Activated CD4-positive, alpha-beta T cell treated with anti-CD3 and anti-CD28 coated beads, Interleukin-2, Interleukin-4, amounts not matched to agents 100 ng/mL and 50 ng/mL, durations not matched to agents 16 hours and 8 hours (primary cell): ENCODE data around the gene APOL3.
A peak's percentile ranks its signal among the peaks of the same experiment; 100 is the strongest.
"Not testable (repeated sequence)": the region's sequence is repeated elsewhere in the genome, so short reads cannot be mapped to it uniquely, and the experiment has no call there.

Experiments
- DNase-seq: peaks from one replicate; pipeline ENCODE4 v3.0.0-alpha.2; 2020; ENCODE audit warnings: low spot score

APOL3 gene, protein sequence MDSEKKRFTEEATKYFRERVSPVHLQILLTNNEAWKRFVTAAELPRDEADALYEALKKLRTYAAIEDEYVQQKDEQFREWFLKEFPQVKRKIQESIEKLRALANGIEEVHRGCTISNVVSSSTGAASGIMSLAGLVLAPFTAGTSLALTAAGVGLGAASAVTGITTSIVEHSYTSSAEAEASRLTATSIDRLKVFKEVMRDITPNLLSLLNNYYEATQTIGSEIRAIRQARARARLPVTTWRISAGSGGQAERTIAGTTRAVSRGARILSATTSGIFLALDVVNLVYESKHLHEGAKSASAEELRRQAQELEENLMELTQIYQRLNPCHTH

DNA sequence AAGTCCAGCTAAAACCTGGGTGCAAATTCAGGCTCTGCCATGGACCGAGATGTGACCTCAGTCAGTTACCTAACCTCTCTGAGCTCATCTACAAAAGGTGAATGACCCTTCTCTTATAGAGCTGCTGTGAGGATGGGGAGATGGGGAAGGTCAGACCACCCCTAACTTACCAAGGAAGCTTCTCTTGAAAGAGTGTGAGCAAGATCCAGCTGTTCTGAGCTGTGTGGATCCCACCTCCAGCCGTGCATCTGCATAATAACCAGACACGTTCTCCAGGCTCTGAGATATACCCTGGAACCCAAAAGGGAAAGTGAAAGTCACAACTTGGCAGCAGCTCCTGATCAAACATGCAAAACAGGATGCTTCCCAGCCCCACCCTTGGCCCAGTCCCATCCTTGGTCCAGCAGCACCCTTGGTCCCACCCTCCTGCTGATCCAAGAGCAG, at the start of gene APOL3:
Gene APOL3, minus strand, starts transcription at position 257 of the 444 bp plus-strand sequence. CDS start 11,700 bp downstream, outside the sequence.
- peak; percentile 67 for DNase-seq

DNA sequence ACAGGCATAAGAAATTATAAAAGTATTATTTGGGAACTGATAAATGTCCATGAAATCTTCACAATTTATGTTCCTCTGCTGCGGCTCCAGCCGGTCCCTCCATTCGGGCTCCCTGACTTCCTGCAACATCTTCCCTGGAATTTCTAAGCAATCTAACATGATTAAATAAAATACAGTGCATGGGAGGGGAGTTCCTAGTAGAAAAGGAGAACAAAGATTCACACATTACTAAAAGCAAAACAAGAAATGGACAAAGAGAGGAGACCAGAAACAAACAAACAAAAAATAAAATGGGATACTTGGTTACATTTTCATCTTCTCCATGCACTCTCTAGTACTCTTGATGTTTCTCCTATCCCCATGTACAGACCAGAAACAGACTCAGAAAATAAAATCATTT, 49.7 kb upstream of the APOL3 start:
- DNase-seq: no peak

DNA sequence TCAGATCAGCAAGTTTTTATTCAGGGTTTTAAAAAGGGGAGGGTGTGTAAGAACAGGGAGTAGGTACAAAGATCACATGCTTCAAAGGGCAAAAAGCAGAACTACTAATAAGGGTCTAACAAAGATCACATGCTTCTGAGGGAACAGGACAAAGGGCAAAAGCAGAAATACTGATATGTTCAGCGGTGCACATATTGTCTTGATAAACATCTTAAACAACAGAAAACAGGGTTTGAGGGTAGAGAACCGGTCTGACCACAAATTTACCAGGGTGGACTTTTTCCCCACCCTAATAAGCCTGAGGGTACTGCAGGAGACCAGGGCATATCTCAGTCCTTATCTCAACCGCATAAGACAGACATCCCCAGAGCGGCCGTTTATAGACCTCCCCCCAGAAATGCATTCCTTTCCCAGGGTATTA, 48.9 kb upstream of the APOL3 start:
- DNase-seq: not testable (repeated sequence)

DNA sequence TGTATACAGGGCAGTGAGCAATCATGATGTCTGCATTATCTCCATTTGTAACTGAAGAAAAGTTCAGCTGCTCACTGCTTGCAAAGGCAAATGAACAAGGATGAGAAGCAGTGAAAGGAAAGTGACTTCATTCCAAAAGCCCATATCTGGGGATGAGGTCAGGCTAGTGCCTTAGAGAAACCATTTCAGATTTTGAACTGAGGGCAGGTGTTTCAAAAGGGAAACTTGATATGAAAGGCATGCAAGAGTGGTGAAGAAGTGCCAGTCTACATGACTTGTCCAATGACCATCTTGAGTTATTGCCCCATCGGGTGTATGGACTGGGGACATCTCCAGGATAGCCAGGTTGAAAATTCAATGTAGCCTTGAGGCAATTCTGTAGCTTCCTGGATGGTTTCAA, 48.4 kb upstream of the APOL3 start:
- no peak for DNase-seq

DNA sequence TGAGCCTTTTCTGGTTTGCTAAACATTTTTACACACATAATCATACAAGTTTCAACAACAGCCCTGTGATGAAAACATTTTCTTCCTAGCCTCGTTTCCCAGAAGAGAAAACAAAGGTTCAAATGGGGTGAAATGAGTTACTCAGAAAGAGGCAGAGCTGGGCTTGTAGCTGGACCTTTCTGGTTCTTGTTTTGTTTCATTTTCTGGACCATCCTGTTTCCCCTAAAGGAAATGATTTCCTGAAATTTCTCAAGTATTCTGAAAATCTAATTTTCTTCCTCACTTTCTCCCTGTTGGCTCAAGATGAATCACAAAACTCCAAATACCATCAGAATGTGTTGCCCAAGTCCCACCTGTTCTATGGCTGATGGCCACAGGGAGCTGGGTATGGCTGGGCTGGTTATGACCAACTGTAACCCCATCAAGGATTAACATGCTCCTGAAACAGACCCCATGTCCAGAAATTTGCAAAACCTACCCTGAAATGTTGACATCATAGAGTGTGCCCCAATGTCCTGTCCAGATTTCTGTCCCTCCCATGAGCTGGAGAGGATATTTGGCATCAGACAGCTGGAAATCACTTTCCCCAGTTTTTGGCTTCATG, 47.7 kb upstream of the APOL3 start:
- DNase-seq: no peak

DNA sequence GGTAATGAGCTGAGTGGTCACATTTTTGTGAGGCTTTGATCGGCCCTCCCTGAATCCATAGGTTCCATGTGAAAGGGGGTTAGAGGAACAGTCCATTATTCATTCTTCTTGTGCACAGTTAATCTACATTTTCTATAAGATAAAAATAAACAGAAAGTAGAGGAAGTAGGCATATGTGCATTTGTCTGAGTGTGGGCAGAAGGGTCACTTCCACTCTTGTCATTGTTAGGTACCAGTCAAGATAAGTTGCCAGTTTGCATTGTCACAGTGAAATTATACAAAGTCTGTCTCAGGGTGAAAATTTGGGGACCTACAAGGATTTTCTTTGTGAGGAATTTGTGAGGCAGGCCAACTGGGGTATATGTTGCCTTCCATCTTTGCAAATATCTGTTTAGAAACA, 45.7 kb upstream of the APOL3 start:
- DNase-seq: no peak

DNA sequence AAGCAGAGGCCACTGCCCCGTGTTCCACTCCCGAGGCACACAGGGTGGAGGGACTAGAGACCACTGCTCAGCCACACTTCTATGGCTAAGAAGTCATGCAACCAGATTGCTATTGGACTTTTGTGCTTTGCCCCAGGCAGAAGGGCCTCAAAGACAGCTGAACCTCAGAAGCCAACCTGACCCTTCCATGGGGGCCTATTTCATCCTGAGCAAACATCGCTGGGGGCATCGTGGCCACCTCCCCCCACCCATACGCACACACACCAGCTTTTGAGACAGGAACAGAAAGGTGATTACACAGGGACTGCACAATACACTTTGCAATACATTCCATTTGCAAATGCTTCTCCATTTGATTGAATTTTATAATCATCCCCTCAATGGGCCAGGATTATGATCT, 45.0 kb upstream of the APOL3 start:
- DNase-seq: not testable (repeated sequence)

DNA sequence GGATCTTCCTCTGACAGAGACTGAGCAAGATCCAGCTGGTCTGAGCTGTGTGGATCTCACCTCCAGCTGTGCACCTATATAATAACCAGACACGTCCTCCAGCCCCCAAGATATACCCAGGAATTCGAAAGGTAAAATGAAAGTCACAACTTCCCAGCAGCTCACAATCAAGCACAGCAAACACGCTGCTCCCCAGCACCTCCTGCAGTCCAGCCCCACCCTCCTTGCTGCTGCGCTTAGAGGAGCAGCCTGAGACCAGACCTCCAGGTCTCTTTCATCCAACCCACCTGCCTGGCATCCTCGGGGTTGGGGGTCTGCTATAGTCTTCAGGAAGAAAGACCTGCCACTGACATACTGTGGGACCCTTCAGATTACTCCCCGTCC, 44.1 kb upstream of the APOL3 start:
- DNase-seq: no peak

DNA sequence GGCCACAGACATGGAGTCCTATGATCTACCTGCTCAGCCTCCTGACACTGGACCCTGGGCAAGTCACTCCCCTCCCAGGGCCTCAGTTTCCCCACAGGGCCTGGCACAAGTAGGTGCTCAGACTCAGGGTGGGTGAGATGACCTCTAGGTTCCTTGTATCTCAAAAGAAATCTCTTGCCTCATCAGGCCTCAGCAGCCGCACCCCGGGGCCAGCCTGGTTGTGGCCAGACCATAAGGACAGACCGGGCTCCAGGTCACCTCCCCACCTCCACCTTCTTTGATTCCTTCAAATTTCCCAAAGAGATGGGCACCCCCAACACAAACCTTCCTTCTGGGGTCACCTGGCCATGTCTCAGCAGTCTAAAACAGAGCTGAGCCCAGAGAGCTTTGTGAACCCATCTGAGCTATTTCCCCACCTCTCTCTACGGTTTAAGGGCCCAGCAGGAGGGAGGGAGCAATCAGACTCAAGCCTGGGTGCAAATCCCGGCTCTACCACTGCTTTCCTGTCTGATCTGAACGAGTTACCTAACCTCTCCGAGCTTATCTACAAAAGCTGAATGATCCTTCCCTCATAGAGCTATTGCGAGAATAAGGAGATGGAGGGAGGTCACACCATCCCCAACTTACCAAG, 43.6 kb upstream of the APOL3 start:
- DNase-seq: no peak

DNA sequence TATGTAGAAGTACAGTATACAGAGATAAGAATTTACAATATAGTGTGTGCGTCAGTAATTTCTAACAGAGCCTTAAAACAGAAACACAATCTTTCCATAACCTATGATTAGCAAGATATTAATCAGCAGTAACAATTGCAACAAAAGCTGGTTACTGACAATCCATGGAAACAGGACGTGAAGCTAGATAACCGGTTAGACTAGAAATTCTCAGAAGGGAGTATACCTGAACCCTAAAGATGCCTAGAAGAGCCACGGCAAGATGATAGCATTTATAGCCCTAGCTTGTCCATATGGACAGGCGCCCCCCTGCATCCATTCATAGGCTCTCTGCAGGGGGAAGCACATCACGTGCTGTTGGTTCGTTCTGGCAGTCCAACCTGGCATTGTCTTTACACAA, 42.9 kb upstream of the APOL3 start:
- DNase-seq: not testable (repeated sequence)

DNA sequence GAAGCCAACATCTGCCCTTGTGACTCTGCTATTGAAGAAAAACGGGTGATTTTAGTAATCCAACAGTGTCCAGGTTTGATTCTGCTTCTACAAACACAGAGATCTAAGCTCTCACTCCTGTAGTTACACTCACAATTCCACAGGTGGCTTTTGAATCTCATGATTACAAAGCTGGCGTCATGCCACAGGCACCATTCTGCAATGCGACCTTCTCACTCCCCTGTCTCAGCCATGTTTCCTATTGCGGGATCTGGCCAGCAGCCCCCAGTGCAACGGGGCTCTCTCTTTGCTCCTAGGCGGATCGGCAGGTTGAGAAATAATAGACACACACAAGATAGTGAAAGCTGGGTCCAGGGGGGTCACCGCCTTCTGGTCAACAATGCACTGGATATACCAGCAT, 42.4 kb upstream of the APOL3 start:
- DNase-seq: not testable (repeated sequence)

DNA sequence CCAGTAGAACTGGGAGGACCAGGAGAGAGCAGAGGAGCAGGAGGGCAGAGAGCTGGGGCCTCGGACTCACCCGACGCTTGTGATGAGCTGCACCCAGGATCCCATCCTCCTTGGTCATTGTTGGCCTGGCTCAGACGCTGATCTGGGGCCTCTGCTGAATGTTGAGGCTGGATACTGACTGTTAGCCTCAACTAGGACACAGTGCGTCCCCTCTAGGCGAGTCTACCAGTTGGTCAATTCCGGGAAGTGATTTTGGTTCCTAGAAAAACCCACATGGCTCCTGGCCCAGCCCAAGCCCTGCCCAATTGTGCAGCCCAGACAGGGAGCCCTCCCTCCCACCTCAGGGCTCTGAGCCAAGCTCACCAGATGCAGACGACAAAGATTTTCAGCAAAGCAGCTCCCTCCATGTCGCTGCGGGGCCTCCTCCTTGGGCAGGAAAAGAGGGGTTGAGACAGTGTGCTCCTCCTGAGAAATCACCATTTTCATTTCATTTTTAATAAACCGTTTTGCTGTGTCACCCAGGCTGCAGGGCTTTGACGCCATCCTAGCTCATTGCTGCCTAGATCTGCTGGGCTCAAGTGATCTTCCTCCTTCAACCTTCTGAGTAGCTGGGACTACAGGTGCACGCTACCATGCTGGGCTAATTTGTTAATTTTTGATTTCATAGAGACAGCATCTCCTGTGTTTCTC, 41.2 kb upstream of the APOL3 start, which contains the start of gene APOL4:
Gene APOL4, minus strand, starts transcription at position 180 of the 690 bp plus-strand sequence. Its CDS starts 75 bp downstream, at position 105.
- no peak for DNase-seq

DNA sequence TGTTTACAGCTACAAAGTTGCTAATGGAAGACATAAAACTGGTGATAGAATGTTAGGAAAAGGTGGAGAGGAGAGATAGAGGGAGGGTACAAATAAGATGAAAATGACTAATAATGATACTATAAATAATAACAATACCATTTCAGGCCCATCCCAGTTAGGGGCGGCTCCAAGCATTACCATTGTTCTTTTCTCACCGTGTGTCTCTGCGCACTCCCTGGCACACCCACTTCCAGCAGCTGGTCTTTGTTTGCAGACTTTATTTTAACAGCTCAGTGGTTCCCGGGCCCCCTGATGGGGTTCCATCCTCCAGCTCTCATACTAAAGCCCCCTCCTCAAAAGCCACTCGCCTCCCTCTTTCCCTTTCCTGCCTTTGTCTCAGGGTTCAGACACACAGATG, 40.5 kb upstream of the APOL3 start:
- not testable (repeated sequence) for DNase-seq

DNA sequence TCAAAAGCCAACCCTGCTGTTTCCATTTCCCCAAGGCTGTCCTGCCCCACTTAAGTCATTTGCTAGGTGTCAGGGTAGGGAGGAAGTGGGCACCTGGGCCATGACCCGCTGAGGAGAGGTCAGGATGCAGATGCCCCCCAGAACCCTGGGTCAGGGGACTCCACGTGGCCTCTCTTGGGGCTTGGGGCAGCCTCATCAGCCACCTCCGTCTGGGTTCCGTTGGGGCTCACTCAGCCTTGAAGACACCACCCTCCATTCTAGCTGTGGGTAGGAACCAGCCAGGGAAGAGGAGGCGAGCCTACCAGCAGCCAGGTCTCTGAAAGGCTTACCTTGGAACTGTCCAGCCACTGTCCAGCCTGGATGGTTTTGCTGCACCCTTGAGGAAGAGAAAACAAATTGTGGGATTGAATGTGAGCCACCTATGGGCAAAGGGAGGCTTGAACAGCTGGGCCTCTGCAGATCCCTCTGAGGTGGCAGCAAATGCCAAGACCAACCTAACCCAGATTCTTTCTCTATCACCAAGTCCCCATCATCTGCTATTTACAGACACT, 38.5 kb upstream of the APOL3 start:
- no peak for DNase-seq

DNA sequence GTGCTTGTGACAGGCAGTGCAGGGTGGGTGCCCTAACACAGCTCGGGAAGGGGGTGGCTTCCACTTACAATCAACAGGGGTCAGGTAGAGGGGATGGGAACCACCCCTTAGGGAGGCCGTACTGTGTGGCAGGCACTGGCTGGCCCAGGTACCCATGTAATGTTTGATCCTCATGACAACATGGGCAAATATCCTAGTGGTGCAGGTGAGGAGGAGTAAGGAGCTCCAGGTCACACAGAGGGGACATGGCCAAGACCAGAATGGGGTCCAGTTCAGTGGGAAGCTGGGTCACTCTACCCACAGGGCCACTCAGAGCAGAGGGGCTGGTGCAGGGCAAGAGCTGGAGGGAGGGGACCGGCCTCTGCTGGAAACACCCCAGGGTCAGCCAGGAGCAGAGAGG, 38.0 kb upstream of the APOL3 start:
- no peak for DNase-seq

DNA sequence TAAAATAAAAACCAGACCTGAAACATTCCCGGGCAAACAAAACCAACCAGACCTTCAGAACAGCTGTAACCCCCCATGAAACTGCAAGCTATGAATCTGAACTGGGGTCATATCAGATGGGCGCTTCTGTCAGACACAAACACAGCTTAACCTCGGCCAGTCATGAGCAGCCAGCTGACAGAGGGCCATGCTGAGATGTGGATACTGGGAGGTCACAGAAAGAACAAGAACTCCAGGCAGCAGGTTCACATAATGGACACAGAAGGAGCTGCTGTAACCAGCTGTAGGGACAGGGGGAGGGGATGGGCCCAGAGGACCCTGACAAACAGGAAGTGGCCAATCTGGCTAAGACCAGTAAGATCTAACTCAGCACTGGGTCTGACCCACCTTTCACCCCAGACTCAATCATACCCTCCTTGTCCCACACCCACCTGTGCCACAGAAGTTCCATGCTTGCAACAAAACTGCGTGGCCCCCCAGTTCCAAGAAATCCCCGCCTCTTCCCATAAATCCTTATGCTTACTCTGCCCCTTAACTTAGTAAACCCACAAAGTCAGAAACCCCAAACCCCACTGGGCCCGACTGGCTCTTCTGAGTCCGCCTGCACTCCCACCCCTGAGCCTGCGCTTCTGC, 37.1 kb upstream of the APOL3 start:
- DNase-seq: no peak

DNA sequence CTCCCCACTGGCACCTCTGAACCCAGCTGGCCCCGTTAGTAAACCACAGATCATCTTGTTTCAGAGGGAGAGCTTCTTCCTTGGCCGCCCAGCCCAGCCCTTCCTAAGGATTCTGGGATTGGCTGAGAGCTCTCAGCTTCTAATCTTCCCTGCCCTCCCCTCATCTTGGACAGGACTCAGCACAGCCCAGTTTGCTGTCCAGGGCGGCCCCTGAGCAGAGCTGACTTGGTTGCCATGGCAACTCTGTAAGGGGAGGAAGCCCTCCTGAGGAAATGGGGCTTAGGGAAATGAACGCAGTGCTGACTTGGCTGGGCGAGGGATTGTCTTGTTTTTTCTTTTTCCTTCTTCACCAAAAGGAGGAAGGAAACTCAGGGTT, 36.5 kb upstream of the APOL3 start:
- DNase-seq: no peak

DNA sequence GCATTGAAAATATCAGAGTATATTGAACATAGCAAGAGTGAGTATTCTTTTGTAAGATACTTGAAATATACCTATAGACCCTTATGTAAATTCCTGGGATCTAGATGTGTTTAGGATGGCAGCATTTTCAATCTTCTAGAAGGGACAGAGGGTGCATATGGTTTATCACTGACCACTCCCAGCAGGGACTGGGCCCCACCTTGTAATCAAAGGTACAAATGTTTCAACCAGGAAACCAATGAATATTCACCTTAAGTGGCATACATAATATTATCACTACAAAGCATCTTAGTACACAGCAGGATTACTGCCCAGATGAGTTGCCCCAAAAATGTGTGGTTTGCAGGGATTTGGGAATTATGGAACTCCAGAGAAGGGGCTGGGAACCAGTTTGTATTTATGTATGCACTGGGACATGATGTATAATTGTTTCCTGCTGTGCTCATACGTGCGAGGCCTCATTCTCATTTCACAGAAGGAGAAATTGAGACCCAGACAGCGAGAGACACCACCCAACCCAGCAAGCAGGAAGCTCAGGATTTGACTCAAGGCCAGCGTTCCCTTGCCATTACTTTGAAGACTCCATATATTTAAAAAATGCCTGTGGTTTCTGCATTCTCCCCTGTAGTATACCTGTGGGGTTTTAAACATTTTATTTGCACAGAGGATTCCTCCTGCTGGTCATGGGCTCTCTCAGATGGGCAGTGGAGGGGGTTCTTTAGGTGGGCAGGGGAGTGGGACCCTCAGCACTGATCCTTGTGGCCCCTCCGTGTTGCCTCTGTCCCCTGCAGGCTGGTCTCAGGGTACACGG, 35.9 kb upstream of the APOL3 start:
- no peak for DNase-seq

DNA sequence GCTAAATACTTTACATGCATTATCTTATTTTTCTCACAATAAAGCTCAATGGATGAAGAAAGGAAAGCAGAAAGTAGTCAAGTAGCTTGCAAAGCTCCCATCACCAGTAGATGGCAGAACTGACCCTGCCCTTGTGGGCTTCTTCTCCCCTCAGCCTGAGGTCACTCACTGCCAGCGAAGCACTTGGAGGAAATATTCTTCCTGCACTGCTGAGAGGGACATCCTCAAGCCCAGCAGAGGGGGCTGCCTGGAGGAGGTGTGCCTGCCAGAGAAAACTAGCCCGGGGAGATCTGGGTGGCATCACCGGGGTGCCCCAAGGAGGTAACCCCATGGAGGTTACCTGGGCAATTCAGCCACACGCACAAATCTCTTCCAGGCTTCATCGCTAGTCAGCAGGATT, 34.4 kb upstream of the APOL3 start:
- DNase-seq: peak; percentile 22

DNA sequence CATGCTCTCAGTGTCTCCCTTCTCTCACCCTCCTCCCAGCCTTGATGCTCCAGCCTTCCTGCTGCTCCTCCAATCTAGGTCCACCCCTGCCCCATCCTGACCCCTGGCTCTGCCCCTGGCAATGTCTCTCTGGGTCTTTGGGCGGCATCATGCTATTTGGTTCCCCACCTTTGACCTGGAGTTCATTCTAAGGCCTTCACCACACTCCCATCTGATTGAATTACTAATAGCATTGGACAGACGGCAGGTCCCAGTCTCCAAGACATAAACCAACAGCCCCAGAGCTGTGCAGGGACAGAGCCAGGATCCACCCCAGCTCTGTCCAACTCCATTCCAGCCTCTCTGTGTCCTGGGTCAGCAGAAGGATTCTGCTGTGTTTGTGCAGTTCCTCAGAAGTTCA, 33.8 kb upstream of the APOL3 start:
- DNase-seq: no peak

DNA sequence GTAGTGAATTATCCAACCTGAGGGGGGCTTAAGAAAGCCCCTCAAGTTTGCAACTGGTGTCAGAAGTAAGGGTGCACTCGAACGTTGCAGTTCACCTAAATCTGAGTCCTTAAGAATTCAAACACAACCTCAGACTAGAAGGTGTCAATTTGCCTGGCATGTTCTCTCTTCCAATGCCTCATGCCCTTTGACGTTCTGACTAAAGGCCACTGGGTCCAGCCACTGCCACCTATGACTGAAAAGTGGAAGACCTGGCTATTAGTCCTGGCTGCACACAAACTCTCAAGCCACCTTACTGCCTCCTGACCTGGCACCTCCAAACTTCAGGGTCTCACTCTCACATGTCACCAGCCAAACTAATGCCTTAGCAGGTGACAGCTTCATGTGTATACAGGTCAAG, 33.0 kb upstream of the APOL3 start:
- no peak for DNase-seq
